Gastroesophageal sphincter (tissue), 3 donors: Measurements from ENCODE around the gene TBC1D1.

ENCODE experiments used
- CTCF ChIP-seq, 4 experiments: fragments of 200-600 bp in 2 of 4; fragments of 450-650 bp in 2 of 4; sonication (generic) in 1 of 4; IDR thresholded peaks; one replicate each; pipeline ENCODE4 v1.5.1; 2017 to 2019; ENCODE audit warnings: antibody characterized with exemption in 4 of 4, mild to moderate bottlenecking in 2 of 4, moderate library complexity in 2 of 4
- EP300 ChIP-seq: sonication (generic); formaldehyde crosslinking; IDR thresholded peaks from one replicate; pipeline ENCODE4 v1.6.1; 2017; ENCODE audit warnings: antibody characterized with exemption, mild to moderate bottlenecking
- POLR2AphosphoS5 ChIP-seq: sonication (generic); formaldehyde crosslinking; IDR thresholded peaks from one replicate; pipeline ENCODE4 v1.6.1; 2017; ENCODE audit warnings: antibody characterized with exemption

GRCh38 chr4:37960679-37961450 lies 70.0 kb downstream of the TBC1D1 start:
- no peak for TF ChIP-seq CTCF (IDR thresholded peaks at IDR 0.05)
- no peak for TF ChIP-seq POLR2AphosphoS5
- no peak for TF ChIP-seq EP300
